Measurements from ENCODE around the gene UFD1. TPM values are rescaled to one million over a fixed set of nuclear protein-coding genes. Genes with fewer than 3 reads are reported as not detected.

UFD1 gene
- total and polyA plus RNA-seq, 2 donors (not counting 1 experiment from before 2014, with no cell fraction given): 43.5 to 70.1 TPM

DNA sequence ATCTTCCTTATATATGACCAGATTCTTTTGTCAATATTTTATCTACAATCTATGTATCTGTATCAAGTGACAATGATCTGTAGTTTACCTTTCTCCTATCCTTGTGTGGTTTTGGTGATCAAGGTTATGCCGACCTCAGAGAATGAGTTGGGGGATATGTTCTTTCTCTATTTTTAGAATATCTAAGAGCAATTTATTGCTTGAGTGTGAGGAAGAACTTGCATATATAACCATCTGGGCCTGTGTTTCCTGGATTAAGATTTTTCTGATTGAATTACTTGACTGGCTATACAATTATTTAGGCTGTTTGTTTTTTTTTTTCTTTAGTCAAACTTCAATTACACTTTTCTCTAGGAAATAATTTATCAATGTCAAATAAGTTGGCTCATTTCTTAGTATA is 17.5 kb downstream of the UFD1 start:
- no peaks in the 10 kb centered on the region for H3K9me3 Mint-ChIP-seq (ENCODE audit: insufficient read depth)
- DNase-seq: no peak
- no peaks in the 10 kb centered on the region for H3K27me3 Mint-ChIP-seq
- Histone ChIP-seq H3K79me2 (ENCODE audit: control insufficient read depth, insufficient read depth, low read length) (no peaks in the 10 kb centered on the region), H3K27ac (ENCODE audit: low read length in 2 of 2) (no peak overlapping the region), H3K4me3 (ENCODE audit: control extremely low read depth in 1 of 5, extremely low read depth in 1 of 5, insufficient read depth in 1 of 5, low read depth in 2 of 5, low read length in 4 of 5) (no peak overlapping the region), H3K9me3 (ENCODE audit: control extremely low read depth in 1 of 3, control insufficient read depth in 2 of 3, insufficient read depth in 1 of 3, low read length in 2 of 3) (no peaks in the 10 kb centered on the region), H3K4me2 (replicated peaks; ENCODE audit: low read depth, low read length, poor library complexity, severe bottlenecking) (no peak overlapping the region), H3K4me1 (ENCODE audit: control insufficient read depth in 2 of 2, insufficient read depth in 2 of 2, low read length in 2 of 2) (no peaks in the 10 kb centered on the region), H3K9ac (ENCODE audit: low read length) (no peak overlapping the region), H3K27me3 (replicated peaks in 1 of 4; ENCODE audit: control extremely low read depth in 1 of 4, control insufficient read depth in 3 of 4, insufficient read depth in 4 of 4, low read length in 3 of 4) (no peaks in the 10 kb centered on the region), H3K36me3 (replicated peaks in 1 of 2; ENCODE audit: control extremely low read depth in 1 of 2, control insufficient read depth in 1 of 2, extremely low read depth in 1 of 2, insufficient read depth in 2 of 2, low read length in 1 of 2) (peaks cover 0 to 48% of the 10 kb centered on the region in 2 experiments), H4K20me1 (ENCODE audit: control insufficient read depth, insufficient read depth, low read length, poor library complexity, severe bottlenecking) (no peaks in the 10 kb centered on the region), H2AFZ (ENCODE audit: insufficient read depth, low read depth, low read length, poor library complexity, severe bottlenecking) (no peak overlapping the region)
- CTCF ChIA-PET: interaction anchor here (0.6 kb wide), 1 partner anchor 13 kb away, joined by 5 read pairs; no protein-coding TSS in a partner anchor
- no peak overlapping the region for H3K4me3 Mint-ChIP-seq
- TF ChIP-seq, protein P1, sequence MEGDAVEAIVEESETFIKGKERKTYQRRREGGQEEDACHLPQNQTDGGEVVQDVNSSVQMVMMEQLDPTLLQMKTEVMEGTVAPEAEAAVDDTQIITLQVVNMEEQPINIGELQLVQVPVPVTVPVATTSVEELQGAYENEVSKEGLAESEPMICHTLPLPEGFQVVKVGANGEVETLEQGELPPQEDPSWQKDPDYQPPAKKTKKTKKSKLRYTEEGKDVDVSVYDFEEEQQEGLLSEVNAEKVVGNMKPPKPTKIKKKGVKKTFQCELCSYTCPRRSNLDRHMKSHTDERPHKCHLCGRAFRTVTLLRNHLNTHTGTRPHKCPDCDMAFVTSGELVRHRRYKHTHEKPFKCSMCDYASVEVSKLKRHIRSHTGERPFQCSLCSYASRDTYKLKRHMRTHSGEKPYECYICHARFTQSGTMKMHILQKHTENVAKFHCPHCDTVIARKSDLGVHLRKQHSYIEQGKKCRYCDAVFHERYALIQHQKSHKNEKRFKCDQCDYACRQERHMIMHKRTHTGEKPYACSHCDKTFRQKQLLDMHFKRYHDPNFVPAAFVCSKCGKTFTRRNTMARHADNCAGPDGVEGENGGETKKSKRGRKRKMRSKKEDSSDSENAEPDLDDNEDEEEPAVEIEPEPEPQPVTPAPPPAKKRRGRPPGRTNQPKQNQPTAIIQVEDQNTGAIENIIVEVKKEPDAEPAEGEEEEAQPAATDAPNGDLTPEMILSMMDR (IDR thresholded peaks at IDR 0.05): no peak
- TF ChIP-seq EZH2 (IDR thresholded peaks at IDR 0.05; ENCODE audit: borderline replicate concordance, insufficient read depth, low read depth, low read length, poor library complexity, severe bottlenecking): no peak
- no peaks in the 10 kb centered on the region for H3K4me1 Mint-ChIP-seq
- POLR2A ChIA-PET: no interaction called here
- no CpG with 5 or more reads among the region's 1 CpG for WGBS (ENCODE audit: insufficient coverage)
- ATAC-seq (ENCODE audit: low read depth): no peak
- intact Hi-C loops (cut with micrococcal nuclease): no loop called here
- no peak overlapping the region for H3K27ac Mint-ChIP-seq

DNA sequence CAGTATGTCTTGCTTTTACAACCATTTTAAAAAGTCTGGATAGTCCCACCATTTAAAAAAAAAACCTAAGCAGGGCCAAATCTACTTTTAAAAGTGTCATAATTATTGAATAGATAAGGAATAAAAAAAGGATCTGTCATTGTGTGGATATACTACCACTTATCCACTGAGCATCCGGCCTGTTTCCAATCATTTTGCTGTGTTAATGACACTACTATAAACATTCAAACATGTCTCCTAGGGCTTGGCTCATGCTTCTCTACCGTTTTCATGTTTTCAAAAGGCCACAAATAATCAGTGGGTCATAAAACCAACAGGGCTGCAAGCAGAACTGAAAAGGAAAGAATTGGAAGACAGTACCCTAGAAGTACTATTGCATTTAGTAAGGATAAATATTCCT is 19.0 kb downstream of the UFD1 start:
- no peak overlapping the region for H3K27ac ChIP-seq (ENCODE audit: low read length in 2 of 2)
- peaks cover 0 to 51% of the 10 kb centered on the region in 2 experiments for H3K36me3 ChIP-seq (replicated peaks in 1 of 2; ENCODE audit: control extremely low read depth in 1 of 2, control insufficient read depth in 1 of 2, extremely low read depth in 1 of 2, insufficient read depth in 2 of 2, low read length in 1 of 2)
- H3K9me3 ChIP-seq (ENCODE audit: control extremely low read depth in 1 of 3, control insufficient read depth in 2 of 3, insufficient read depth in 1 of 3, low read length in 2 of 3): no peaks in the 10 kb centered on the region
- 100% methylated on average over 2 of the region's 2 CpGs for WGBS (ENCODE audit: insufficient coverage)
- Mint-ChIP-seq H3K27ac (no peak overlapping the region), H3K4me1 (no peaks in the 10 kb centered on the region), H3K27me3 (no peaks in the 10 kb centered on the region), H3K4me3 (no peak overlapping the region), H3K9me3 (ENCODE audit: insufficient read depth) (no peaks in the 10 kb centered on the region)
- no peaks in the 10 kb centered on the region for H3K27me3 ChIP-seq (replicated peaks in 1 of 4; ENCODE audit: control extremely low read depth in 1 of 4, control insufficient read depth in 3 of 4, insufficient read depth in 4 of 4, low read length in 3 of 4)
- H3K9ac ChIP-seq (ENCODE audit: low read length): no peak overlapping the region
- no peak overlapping the region for H3K4me3 ChIP-seq (ENCODE audit: control extremely low read depth in 1 of 5, extremely low read depth in 1 of 5, insufficient read depth in 1 of 5, low read depth in 2 of 5, low read length in 4 of 5)
- H2AFZ ChIP-seq (ENCODE audit: insufficient read depth, low read depth, low read length, poor library complexity, severe bottlenecking): no peak overlapping the region
- TF ChIP-seq, protein P1 (IDR thresholded peaks at IDR 0.05): no peak
- no peak for TF ChIP-seq EZH2 (IDR thresholded peaks at IDR 0.05; ENCODE audit: borderline replicate concordance, insufficient read depth, low read depth, low read length, poor library complexity, severe bottlenecking)
- DNase-seq (no peak), ATAC-seq (ENCODE audit: low read depth) (no peak)
- intact Hi-C loops (cut with micrococcal nuclease): no loop called here
- H3K79me2 ChIP-seq (ENCODE audit: control insufficient read depth, insufficient read depth, low read length): no peaks in the 10 kb centered on the region
- ChIA-PET CTCF (interaction anchor here (0.7 kb wide), 1 partner anchor 347 kb away, joined by 6 read pairs; no protein-coding TSS in a partner anchor), POLR2A (no interaction called here)
- no peaks in the 10 kb centered on the region for H3K4me1 ChIP-seq (ENCODE audit: control insufficient read depth in 2 of 2, insufficient read depth in 2 of 2, low read length in 2 of 2)
- no peak overlapping the region for H3K4me2 ChIP-seq (replicated peaks; ENCODE audit: low read depth, low read length, poor library complexity, severe bottlenecking)
- H4K20me1 ChIP-seq (ENCODE audit: control insufficient read depth, insufficient read depth, low read length, poor library complexity, severe bottlenecking): no peaks in the 10 kb centered on the region
